ENCODE measurements around the gene UBE2D2. TPM values are rescaled to one million over a fixed set of nuclear protein-coding genes. Genes with fewer than 3 reads are reported as not detected.

UBE2D2 gene
- total RNA-seq, 1 donor from 2014 or later, result 129 TPM

DNA sequence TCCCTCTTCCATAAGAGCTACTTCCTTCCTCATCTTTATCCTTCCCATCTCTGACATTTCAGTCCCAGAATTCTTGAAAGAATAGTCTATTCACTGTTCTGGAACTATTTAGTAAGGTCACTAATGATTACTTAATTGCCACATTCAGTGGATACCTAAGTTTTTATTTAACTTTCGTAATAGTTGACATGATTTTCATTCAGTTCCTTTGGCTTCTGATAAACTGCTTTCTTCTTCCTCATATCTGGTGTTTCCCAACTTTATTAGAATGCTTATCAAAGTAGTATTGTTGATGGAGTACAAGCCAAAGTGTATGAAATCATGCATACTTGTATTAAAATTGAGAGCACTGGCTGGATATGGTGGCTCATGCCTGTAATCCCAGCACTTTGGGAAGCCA, 10.8 kb downstream of the UBE2D2 start:
- H3K4me1 Mint-ChIP-seq (ENCODE audit: low read depth), result peaks cover 48% of the 10 kb centered on the region
- H3K36me3 Mint-ChIP-seq (ENCODE audit: low read depth), result no peaks in the 10 kb centered on the region
- no peaks in the 10 kb centered on the region for H3K9me3 Mint-ChIP-seq (ENCODE audit: low read depth)
- no peaks in the 10 kb centered on the region for H3K27me3 Mint-ChIP-seq (ENCODE audit: low read depth)
- H3K4me3 Mint-ChIP-seq (ENCODE audit: unreplicated experiment), result no peak overlapping the region
- DNase-seq (ENCODE audit: low spot score), result no peak
- peak overlapping the region; percentile 22 for H3K27ac Mint-ChIP-seq (ENCODE audit: unreplicated experiment)
- TF ChIP-seq, protein P1, sequence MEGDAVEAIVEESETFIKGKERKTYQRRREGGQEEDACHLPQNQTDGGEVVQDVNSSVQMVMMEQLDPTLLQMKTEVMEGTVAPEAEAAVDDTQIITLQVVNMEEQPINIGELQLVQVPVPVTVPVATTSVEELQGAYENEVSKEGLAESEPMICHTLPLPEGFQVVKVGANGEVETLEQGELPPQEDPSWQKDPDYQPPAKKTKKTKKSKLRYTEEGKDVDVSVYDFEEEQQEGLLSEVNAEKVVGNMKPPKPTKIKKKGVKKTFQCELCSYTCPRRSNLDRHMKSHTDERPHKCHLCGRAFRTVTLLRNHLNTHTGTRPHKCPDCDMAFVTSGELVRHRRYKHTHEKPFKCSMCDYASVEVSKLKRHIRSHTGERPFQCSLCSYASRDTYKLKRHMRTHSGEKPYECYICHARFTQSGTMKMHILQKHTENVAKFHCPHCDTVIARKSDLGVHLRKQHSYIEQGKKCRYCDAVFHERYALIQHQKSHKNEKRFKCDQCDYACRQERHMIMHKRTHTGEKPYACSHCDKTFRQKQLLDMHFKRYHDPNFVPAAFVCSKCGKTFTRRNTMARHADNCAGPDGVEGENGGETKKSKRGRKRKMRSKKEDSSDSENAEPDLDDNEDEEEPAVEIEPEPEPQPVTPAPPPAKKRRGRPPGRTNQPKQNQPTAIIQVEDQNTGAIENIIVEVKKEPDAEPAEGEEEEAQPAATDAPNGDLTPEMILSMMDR (IDR thresholded peaks at IDR 0.05), result no peak

DNA sequence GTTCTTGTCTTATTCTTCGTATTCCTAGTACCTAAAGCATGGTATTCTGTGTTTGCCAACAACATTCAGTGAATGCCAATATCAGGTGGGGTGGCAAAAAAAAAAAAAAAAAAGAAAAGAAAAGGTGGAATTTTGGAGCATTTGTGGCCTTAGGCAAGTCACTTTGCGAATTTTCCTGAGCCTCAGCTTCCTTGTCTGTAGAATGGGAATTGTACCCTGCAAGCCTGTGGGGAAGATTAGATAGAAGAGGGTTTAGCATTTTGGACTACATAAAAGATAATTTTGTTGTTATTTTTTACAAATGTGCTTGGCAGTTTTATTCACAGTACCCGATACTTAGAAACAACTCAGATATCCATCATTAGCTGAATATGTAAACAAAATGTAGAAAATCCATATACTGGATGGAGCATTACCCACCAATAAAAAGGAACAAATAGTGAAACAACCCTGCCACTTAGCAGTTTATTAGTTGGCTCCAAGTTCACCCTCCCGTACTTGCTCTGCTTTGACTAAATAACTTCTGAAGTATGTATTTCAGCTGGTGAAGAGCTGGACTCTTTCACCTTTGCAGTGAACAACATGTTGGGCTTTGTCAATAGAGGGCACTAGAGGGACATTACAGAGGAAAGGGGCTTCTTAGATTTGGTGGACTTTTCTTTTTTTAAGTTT, 13.6 kb downstream of the UBE2D2 start:
- H3K4me1 Mint-ChIP-seq (ENCODE audit: low read depth), result peaks cover 43% of the 10 kb centered on the region
- H3K27me3 Mint-ChIP-seq (ENCODE audit: low read depth), result no peaks in the 10 kb centered on the region
- no peak overlapping the region for H3K4me3 Mint-ChIP-seq (ENCODE audit: unreplicated experiment)
- no peaks in the 10 kb centered on the region for H3K36me3 Mint-ChIP-seq (ENCODE audit: low read depth)
- no peak for DNase-seq (ENCODE audit: low spot score)
- H3K27ac Mint-ChIP-seq (ENCODE audit: unreplicated experiment), result peak overlapping the region; percentile 51
- TF ChIP-seq, protein P1 (IDR thresholded peaks at IDR 0.05), result peak; percentile 83
- H3K9me3 Mint-ChIP-seq (ENCODE audit: low read depth), result no peaks in the 10 kb centered on the region

DNA sequence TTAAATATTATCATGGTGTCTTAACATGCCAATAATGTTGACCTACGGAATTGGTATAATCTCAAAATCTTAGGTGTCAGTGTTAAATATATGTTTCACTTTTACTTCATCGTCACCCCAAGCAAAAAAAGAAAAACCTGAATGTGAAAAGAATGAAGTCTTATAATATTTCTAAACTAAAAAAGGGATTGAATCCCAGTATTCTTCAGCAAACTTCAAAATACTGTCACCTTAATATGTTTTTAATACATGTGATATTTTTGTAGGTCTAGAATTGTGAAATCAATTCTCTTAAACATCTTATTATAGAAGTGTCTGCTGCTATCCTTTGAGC, 14.1 kb downstream of the UBE2D2 start:
- TF ChIP-seq, protein P1 (IDR thresholded peaks at IDR 0.05), result peak; percentile 49
- no peaks in the 10 kb centered on the region for H3K36me3 Mint-ChIP-seq (ENCODE audit: low read depth)
- DNase-seq (ENCODE audit: low spot score), result no peak
- no peaks in the 10 kb centered on the region for H3K9me3 Mint-ChIP-seq (ENCODE audit: low read depth)
- no peak overlapping the region for H3K4me3 Mint-ChIP-seq (ENCODE audit: unreplicated experiment)
- H3K27me3 Mint-ChIP-seq (ENCODE audit: low read depth), result no peaks in the 10 kb centered on the region
- H3K27ac Mint-ChIP-seq (ENCODE audit: unreplicated experiment), result no peak overlapping the region
- peaks cover 45% of the 10 kb centered on the region for H3K4me1 Mint-ChIP-seq (ENCODE audit: low read depth)

DNA sequence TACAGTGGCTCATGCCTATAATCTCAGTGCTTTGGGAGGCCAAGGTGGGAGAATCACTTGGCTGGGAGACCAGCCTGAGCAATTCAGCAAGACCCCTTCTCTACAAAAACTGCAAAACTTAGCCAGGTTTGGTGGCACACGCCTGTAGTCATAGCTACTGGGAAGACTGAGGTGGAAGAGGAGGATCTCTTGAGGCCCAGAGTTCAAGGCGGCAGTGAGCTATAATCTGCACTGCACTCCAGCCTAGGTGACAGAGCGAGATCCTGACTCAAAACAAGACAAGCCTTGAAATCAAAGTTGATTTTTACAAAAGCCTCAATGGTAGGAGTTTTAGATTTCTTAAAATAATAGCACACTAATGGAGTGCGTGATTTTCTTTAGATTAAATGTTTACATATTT, 14.6 kb downstream of the UBE2D2 start:
- TF ChIP-seq, protein P1 (IDR thresholded peaks at IDR 0.05), result no peak
- no peak for DNase-seq (ENCODE audit: low spot score)
- no peaks in the 10 kb centered on the region for H3K9me3 Mint-ChIP-seq (ENCODE audit: low read depth)
- H3K4me1 Mint-ChIP-seq (ENCODE audit: low read depth), result peaks cover 49% of the 10 kb centered on the region
- H3K27me3 Mint-ChIP-seq (ENCODE audit: low read depth), result no peaks in the 10 kb centered on the region
- no peaks in the 10 kb centered on the region for H3K36me3 Mint-ChIP-seq (ENCODE audit: low read depth)
- H3K4me3 Mint-ChIP-seq (ENCODE audit: unreplicated experiment), result no peak overlapping the region
- peak overlapping the region; percentile 76 for H3K27ac Mint-ChIP-seq (ENCODE audit: unreplicated experiment)

DNA sequence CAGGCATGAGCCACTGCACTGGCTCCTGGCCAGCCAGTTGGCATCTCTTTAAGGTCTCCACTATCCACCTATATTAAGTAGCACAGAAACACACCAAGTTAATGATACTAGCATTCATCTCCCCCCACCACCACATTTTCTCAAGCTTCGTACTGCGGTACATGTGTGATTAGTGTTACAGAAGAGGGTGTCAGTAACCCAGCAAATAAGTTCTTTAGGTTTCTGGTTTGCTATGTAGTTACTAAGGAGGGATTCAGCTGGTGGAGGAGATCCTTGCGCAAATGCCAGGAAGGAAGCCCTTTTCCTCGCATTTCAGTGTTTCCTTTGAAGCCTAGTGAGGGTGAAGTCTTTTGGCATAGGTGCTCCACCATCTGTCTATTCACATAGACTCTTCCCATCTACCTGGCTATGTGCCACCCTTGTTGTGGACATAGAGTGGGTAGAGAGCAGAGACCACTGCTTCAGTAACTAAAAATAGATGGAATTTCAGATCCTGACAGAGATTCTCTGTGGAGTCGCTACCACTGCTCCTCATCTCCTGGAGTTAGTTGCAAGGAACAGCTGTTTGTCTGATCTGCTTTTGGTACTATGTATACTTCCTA, 16.7 kb downstream of the UBE2D2 start:
- Mint-ChIP-seq H3K4me1 (ENCODE audit: low read depth) (peaks cover 42% of the 10 kb centered on the region), H3K27ac (ENCODE audit: unreplicated experiment) (peak overlapping the region; percentile 49), H3K36me3 (ENCODE audit: low read depth) (no peaks in the 10 kb centered on the region), H3K9me3 (ENCODE audit: low read depth) (no peaks in the 10 kb centered on the region), H3K27me3 (ENCODE audit: low read depth) (no peaks in the 10 kb centered on the region), H3K4me3 (ENCODE audit: unreplicated experiment) (no peak overlapping the region)
- no peak for DNase-seq (ENCODE audit: low spot score)
- TF ChIP-seq, protein P1 (IDR thresholded peaks at IDR 0.05), result no peak
